ENCODE results near the gene FER1L5.

The FER1L5 gene

GRCh38 chr2:96642564-96643360, at the start of gene FER1L5:
Gene FER1L5, plus strand, starts transcription at chr2:96642764. Its CDS starts 73 bp downstream, at chr2:96642837.
- FAIRE-seq: peak; percentile 83

- no peak for FAIRE-seq
Measured at GRCh38 chr2:96594282-96594681, 48.3 kb upstream of the FER1L5 start.

- FAIRE-seq: no peak
Measured at GRCh38 chr2:96594691-96595152, 47.8 kb upstream of the FER1L5 start.

- FAIRE-seq: no peak
Measured at GRCh38 chr2:96596596-96596995, 46.0 kb upstream of the FER1L5 start.

- FAIRE-seq: no peak
Measured at GRCh38 chr2:96599941-96600340, 42.6 kb upstream of the FER1L5 start.

- no peak for FAIRE-seq
Measured at GRCh38 chr2:96601382-96602292, 40.9 kb upstream of the FER1L5 start.

- no peak for FAIRE-seq
Measured at GRCh38 chr2:96602330-96602823, 40.2 kb upstream of the FER1L5 start.

- FAIRE-seq: no peak
Measured at GRCh38 chr2:96604104-96604503, 38.5 kb upstream of the FER1L5 start.

- FAIRE-seq: no peak
Measured at GRCh38 chr2:96608469-96609455, 33.8 kb upstream of the FER1L5 start.

GRCh38 chr2:96616128-96616527, 26.4 kb upstream of the FER1L5 start:
- FAIRE-seq: no peak

- no peak for FAIRE-seq
Measured at GRCh38 chr2:96616535-96616934, 26.0 kb upstream of the FER1L5 start.

GRCh38 chr2:96617012-96617411, 25.6 kb upstream of the FER1L5 start:
- FAIRE-seq: no peak

- FAIRE-seq: no peak
Measured at GRCh38 chr2:96618596-96619283, 23.8 kb upstream of the FER1L5 start.

- no peak for FAIRE-seq
Measured at GRCh38 chr2:96622544-96622943, 20.0 kb upstream of the FER1L5 start.

- FAIRE-seq: no peak
Measured at GRCh38 chr2:96623116-96623515, 19.4 kb upstream of the FER1L5 start.

- no peak for FAIRE-seq
Measured at GRCh38 chr2:96625571-96626552, 16.7 kb upstream of the FER1L5 start.

GRCh38 chr2:96626553-96626942, 16.0 kb upstream of the FER1L5 start:
- FAIRE-seq: no peak

- no peak for FAIRE-seq
Measured at GRCh38 chr2:96631804-96632435, 10.6 kb upstream of the FER1L5 start.

GRCh38 chr2:96633641-96634040, 8.9 kb upstream of the FER1L5 start:
- FAIRE-seq: no peak
